NB4 (cell line): ENCODE measurements around the gene MTHFD2L.

ENCODE experiments used
- CTCF ChIP-seq: IDR thresholded peaks from one replicate; pipeline ENCODE4 v1.5.1; 2012; ENCODE audit warnings: low read depth, low read length
- MAX ChIP-seq: IDR thresholded peaks from 2 replicates; pipeline ENCODE4 v1.6.1; 2011; ENCODE audit warnings: low read depth, low read length
- POLR2A ChIP-seq: IDR thresholded peaks from 2 replicates; pipeline ENCODE4 v1.6.1; 2011; ENCODE audit warnings: mild to moderate bottlenecking; ENCODE audit not compliant: insufficient read length; ENCODE audit errors: extremely low read depth

- no peak for TF ChIP-seq CTCF
- no peak for TF ChIP-seq POLR2A
- TF ChIP-seq MAX, result no peak
Observed at GRCh38 chr4:74330295-74330750, 172.4 kb downstream of the MTHFD2L start.
